Midbrain (tissue), 1 donor: ENCODE results near the gene MTHFD1L.

ENCODE experiments used
- DNase-seq: peaks from one replicate; lab custom pipeline; 2025; lab: John Stamatoyannopoulos, UW

MTHFD1L gene

DNA sequence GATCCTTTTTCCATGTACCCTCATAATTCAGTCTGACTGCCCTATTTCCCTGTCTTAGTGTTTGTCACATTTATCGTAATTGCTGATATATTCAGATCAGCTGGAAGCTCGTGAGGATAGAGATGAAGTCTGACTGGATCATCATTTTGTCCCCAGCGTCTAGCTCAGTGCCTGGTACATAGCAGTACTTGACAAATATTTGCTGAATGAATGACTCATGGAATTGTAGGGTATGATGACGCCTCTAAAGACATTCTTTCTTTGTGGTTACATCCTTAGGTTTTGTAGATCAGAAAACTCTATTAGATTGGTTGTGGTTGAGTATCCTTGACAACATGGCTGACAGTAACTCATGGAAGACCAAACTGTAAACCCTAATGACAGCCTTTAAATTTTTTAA, 68.9 kb downstream of the MTHFD1L start:
- no peak for DNase-seq

DNA sequence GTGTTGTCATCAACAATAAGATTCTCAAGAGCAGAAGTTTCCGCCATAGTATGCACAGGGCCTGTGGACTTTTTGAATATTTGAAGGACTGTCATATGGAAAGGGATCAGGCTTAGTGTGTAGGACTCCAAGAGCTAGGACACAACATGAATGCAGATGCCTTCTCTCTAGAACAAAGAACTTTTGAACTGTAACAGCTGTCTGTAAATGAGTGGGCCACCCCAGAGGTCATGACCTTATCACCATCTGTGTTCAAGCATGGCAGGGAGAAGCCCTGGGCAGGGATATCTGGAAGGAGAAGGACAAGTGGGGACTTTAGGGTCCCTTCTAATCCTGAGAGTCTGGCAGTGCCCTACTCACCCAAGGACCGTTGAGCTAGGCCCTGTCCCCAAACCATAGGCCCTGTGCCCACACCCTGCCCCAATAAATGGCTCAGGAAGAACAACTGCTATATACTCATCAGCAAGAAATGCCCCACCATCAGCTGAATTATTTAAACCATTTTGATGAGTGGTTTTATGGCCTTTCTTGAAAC, 70.6 kb downstream of the MTHFD1L start:
- DNase-seq: no peak

DNA sequence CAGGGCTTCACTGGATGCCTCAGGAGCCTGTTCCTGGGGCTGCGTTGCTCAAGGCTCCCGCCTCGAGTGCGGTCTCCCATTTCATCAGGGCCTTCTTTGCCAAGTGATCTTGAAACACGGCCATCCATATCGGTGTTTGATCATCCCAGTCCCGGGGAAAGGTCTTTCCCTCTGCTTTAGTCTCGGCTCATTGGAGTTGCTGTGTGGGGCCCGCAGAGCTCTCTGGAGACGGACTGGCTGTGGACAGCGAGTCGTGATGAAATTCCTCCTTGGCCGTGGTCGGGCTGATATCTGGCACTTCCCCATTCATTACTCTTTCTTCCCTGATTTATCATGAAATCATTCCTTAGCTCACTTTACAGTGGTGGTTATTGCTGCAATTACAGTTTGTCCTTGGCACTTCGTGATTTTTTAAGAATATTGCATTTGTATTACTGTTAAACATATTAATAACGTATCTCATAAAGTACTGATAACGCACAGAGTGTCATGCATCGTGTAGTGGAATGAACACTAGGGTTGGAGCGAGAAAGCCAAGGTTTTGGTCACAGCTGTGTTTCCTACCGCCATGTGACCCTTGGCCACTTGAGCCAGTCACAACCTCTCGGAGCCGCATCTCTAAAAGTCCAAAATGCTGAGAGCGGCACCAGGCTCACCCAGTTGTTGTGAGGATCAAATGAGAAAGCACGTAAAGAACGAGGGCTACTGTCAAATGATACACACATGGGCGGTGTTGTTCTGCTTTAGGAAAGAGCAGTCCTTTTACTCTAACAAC, 71.8 kb downstream of the MTHFD1L start:
- no peak for DNase-seq

DNA sequence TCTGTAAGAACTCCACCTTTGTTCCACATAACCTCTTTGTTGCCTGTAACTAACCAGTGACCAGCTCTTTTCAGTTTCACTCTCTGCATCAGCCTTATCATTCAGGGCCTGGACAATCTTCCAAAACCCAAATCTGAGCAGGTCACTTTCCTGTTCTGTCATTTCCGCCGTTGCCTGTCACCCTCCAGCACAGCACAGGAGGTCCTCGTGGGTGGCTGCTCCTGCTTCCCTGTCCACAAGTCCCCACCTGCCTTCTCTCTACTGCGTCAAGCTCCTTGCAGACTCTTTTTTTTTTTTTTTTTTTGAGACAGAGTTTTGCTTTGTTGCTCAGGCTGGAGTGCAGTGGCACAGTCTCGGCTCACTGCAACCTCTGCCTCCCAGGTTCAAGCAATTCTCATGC, 73.9 kb downstream of the MTHFD1L start:
- DNase-seq: no peak

DNA sequence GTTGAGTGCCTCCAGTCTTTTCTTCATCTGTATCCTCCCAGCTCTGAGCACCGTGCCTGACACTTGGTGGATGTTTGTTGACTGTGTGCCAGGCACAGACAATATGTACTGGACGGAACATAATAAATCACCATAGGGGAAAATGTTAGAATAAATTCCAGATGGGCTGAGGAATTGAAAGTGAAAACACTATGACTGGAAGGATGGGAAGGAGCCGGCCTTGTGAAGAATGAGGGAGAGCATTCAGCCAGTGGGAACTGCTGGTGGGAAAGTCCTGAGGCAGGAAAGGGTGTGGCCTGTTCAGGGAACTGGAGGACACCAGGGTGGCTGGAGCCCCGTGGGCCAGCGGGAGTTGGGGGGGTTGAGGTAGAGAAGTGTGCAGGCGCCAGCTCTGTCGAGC, 75.4 kb downstream of the MTHFD1L start:
- no peak for DNase-seq

DNA sequence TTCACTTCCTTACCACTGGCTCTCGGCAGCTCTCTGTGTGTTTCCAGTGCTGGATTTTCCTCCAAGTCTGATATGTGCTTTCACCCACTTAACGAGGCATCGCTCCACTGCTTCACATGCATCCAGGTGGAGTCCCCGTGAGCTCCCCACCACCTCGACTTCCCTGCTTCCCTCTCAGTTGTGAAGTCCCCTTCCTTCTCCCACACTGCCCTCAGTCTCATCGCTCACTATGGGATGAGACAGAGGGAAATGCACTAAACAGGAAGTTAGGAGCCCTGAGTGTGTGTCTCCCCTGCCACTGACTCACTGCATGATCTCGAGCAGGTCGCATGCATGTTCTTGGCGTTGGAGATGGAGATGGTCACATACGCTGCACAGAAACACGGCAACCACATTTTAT, 84.0 kb downstream of the MTHFD1L start:
- no peak for DNase-seq

DNA sequence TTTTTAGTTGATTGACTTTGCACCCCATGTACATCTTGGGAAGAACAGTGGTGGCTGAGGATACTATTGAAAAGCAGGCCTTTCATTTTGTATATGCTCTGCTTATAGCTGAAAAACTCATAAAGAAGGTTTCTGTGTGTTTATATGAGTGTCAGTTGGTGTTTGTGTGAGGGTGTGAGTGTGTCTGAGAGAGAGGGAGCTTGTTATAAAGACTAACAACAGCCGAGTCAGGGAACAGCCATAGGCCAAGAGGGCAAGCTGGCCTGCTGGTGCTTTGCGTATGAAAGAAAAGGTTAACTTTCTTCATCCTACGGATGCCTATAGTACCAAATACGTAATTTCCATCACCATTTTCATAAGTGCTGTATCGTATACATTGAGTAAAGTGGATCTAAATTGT, 88.3 kb downstream of the MTHFD1L start:
- no peak for DNase-seq

DNA sequence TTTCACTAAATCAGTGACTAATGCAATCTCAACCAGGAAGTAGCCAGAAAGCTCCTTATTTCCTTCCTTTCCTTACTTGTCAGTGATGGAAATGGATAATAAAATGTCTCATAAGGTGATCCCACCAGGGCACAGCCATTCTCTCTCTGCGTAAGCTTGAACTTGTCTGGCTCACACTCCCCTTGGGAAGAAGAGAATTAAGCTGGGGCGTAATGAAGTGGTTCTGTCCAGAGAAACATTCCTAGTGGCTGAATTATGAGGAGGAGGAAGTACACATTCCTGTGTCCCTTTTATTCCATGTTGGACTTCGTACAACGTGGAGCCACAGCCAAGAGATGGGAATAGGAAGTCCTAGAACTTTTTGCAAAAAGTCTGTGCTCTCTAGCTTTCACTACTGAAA, 93.7 kb downstream of the MTHFD1L start:
- DNase-seq: no peak

DNA sequence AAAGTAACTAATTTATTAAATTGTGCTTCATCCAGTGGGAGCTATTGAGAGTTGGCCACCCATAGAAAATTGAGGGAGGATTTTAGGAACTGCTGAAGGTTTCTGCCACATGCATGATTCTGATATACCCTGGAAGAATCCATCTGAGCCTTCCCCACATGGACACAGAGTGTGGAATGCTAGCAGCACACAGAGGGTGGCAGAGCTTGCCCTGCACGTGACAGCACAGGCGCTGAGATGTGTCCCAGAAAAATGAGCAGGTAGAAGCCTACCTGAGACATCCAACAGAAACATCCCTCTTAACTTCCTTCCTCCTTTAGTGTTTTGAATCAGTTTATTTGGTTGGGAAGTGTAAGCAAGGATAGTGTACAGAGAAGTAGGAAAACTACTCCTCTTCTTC, 96.9 kb downstream of the MTHFD1L start:
- DNase-seq: no peak

DNA sequence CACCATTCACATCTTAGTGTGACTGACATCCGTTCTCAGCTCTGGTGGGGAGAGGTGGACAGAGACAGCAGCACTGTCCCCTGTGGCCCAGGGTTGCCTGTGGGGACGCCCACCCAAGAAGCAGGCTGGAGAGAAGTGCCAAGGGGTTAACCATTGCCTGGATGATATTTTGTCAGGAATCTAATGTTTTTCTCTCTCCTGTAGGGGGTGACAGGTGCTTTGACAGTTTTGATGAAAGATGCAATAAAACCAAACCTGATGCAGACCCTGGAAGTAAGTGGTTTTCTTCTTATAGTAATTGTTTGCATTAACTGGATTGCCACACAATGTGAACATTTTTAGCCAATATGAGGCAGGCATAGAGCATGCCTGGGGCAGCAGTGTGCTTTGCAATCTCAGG, 99.3 kb downstream of the MTHFD1L start:
- DNase-seq: no peak

DNA sequence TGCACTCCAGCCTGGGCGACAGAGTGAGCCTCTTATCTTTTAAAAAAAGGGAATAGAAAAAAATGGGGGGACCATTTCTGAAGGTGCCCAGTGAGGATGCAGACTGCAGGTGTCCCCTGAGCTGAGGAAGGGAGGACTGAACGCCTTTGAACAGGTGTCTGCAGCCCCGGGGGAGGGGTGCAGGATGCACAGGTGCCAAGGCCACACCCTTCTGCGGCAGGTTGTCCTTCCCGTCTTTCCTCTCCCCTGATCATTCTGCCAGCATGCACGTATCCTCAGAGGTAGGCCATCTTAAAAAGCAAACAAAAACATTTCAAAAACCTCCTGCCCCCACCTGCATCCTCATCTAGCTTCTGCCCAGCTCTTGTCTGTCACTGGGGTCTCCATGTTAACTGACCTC, 101.3 kb downstream of the MTHFD1L start:
- DNase-seq: no peak

DNA sequence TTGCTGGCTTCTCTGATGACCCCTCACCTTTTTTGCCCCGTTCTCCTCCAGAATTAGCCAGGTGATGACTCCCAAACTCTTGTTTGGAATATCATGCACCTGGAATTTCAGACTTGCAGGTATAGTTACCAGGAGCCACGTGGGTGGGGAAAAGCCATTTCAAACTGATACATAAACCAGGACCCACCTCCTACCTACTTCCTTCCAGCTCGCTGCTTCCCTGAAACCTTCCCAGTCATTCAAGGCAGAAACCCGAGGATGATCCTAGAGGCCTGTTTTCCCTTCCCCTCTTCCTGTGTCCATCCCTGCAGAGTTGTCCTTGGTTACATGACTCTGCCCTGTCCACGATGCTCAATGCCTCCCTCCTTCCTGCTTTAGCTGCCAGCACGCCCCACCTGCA, 101.9 kb downstream of the MTHFD1L start:
- DNase-seq: no peak

DNA sequence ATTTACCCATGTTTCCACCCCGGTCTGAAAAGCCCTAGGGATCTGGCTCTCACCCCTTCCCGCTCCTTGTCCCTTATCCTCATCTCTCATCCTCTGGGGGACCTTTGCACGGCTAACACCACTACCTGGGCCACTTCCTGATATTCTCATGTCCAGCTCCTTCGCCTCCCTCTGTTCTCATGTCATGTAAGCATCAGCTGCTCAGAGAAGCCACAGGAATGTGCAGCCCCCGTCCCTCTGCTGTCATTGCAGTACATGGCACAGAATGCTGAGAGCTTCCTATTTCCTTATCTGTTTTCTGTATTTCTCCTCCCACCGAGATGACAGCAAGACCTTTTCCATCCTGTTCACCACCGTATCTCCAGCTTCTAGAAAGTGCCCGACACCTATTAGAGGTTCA, 102.4 kb downstream of the MTHFD1L start:
- no peak for DNase-seq

DNA sequence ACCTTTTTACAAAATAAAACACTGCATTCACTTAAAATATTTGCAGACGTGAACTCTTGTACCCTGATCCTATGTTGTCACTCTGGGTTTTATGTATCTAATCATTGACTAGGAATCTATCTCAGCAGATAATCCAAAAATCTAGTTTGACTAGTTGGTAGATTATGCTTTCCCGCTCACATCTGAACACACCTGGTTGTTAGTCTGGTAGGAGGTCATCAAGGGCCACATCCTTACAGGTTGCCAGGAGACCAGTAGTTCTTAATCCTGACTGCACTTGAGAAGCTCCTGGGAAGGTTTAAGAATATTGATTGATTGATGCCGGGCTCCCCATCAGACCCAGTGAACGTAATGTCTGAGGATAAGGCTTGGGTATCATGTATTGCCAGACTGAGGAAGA, 104.4 kb downstream of the MTHFD1L start:
- DNase-seq: no peak

DNA sequence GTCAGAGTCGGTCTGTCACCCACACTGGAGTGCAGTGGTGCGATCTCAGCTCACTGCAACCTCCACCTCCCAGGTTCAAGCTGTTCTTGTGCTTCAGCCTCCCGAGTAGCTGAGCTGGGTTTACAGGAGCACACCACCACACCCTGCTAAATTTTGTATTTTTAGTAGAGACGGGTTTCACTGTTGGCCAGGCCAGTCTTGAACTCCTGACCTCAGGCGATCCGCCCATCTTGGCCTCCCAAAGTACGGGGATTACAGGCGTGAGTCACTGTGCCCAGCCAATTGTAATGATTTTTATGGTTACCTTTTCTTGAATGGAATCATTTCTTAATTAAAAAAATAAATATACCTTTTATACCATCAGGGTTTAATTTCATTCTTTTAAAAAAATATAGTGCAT, 105.7 kb downstream of the MTHFD1L start:
- DNase-seq: no peak

DNA sequence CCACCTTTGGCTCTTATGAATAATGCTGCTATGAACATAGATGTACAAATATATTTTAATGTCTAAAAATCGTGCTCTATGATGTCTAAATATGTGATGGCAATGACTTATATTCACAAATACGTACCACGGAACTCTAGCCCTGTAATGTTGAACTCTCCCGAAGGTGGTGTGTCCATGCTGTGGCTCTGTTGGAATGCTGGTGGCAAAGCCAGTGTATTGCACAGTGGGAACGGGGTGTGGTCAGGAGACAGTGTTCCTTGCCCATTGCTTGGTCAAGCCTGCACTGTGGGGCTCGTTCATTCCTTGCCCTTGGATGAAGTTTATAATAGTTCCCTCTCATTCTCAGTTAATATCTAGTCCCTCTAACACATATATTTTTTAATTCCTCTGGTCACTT, 109.6 kb downstream of the MTHFD1L start:
- DNase-seq: no peak

DNA sequence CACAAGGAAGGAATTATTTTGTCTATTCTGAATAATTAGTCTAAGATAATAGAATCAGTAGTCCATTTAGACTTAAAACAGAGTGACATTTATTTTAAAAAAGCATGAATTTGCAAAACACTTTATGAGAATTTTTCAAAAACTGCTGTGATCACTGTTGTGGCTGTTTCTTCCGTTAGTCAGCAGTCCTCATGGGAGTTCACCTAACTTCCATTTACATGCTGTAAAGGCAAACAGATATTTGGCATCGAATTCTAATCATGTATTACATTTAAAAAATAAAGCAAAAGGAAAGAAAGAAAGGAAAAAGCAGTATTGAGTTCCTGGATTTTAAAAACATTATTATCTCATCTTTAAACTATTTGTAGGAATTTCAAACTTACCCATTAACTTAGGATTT, 111.8 kb downstream of the MTHFD1L start:
- no peak for DNase-seq

DNA sequence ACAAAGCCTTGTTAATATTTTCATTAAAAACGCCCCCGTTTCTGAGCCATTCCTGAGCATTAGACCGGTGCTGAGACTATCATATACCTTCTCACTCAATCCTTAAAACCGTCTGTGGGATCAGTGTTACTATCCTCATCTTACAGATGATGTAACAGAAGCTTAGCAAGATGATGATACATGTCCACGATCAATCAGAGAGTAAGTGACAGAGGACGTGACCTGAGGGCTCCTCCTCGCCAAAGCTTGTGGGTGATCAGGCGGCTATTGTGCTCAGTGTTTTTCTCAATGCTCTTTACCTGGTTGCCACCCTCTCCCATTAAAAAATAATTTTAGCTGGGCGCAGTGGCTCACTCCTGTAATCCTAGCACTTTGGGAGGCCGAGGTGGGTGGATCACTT, 113.1 kb downstream of the MTHFD1L start:
- DNase-seq: no peak

DNA sequence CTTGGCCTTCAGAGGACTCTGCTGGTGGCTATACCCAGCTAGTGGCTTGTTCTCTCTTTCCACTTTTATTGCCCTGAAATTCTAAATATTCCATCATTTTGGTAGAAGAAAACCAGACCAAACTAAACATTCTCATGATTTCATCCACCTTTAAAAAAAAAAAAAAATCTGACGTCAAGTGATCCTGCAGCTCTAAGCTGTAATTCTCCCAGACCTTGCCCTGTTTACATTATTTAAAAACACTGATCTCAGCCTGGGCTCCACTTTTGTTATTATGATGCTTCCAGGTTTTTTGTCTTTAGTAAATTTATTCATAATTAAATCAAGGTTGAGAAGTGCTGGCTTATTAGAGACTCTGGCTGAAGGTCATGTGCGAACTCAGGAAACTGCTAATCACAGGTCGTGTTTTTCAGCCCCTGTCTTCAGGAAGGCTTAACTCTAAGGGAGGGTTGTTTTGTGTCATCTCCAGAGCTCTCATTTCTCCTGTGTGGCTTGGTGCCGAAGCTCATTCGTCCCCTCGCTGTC, 114.4 kb downstream of the MTHFD1L start:
- DNase-seq: no peak

DNA sequence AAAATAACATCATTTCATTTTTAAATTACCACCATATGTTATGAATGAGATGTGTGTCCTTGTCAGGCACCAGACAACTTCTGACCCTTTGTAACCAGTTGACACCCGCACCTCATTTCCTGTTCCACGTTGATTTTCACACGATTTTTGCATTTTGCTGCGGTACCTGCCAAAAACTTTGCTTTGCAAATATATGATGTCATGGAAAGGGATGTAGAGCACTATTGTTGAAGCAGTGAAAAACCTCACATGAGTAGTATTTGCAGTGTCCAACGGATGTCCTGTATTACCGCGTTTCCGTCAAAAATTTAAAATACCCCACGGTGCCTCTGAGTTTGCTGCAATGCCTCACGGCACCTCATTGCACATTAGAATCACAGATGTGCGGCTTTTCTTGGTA, 115.6 kb downstream of the MTHFD1L start:
- no peak for DNase-seq

DNA sequence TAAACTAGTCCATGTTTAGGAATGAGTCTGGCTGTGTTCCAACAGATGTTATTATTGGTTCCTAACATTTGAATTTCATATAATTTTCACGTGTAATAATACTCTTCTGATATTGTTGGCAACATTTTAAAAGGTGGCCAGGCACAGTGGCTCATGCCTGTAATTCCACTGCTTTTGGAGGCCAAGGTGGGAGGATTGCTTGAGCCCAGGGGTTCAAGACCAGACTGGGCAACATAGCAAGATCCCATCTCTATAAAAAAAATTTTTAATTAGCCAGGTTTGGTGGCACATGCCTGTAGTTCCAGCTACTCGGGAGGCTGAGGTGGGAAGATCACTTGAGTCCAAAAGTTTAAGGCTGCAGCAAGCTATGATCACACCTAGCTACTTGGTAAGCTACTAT, 116.2 kb downstream of the MTHFD1L start:
- no peak for DNase-seq

DNA sequence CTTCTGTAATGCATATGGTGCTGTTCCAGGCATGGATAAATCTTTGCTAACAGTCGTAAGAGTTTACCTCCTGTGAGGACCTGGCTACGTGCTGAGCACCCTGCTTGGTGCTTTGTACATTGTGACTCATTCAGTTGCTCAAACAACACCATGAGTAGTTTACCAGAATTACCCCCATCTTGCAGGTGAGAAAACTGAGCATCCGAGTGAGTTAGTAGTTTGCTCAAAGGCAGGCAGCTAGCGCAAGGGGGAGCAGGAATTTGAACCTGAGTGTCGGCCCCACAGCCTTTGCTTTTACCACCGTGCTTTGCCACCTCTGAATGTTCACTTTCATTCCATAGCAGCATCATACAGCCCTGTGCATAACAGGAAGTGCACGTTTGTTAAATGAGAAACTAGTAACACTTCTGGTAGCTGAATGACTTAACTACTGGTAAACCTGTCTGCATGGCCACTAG, 121.9 kb downstream of the MTHFD1L start:
- DNase-seq: no peak

DNA sequence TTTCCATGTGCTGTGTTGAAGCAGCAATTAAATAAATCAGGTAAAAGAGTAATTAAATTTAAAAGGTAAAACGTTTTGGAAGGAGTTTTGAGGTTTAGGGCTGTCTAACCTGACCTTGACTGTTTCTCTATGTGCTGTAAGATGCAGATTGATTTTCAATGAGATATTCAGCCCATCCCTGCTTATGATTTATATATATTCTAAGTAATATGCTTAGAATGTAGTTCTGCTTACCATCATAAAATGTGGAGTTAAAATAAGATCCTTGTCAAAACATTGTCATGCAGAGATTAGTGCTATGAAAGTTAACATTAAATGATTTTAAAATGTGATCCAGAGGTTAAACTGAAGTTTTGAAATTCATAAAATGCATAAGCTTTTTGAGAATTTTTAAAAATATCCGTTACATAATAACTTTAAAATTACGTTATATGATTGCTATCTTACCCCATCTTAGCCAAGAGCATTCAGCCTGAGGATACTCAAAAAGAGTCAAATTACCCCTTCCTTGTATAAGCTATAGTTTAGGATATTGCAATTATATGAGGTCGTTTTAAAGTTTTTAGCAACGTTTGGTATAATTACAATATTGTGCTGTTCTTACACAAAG, 122.5 kb downstream of the MTHFD1L start:
- DNase-seq: no peak
